Thyroid gland (tissue), 4 donors: ENCODE measurements around the gene GOLGA3.

Experiments
- CTCF ChIP-seq, 6 experiments: fragments of 200-600 bp in 3 of 6; fragments of 450-650 bp in 3 of 6; sonication (generic) in 3 of 6; IDR thresholded peaks; one replicate each; pipeline ENCODE4 v1.5.1; 2016 to 2019; ENCODE audit warnings: antibody characterized with exemption in 6 of 6, mild to moderate bottlenecking in 2 of 6, inconsistent platforms in 1 of 6, moderate library complexity in 1 of 6
- POLR2A ChIP-seq, 2 donors: fragments of 450-650 bp; IDR thresholded peaks; one replicate each; pipeline ENCODE4 v1.6.1; 2017; ENCODE audit warnings: antibody characterized with exemption in 2 of 2, mild to moderate bottlenecking in 2 of 2, moderate library complexity in 1 of 2

- no peak for TF ChIP-seq POLR2A (IDR thresholded peaks at IDR 0.05)
- TF ChIP-seq CTCF (IDR thresholded peaks at IDR 0.05) = no peak
Measured at GRCh38 chr12:132804426-132804861, 24.2 kb downstream of the GOLGA3 start.
